ENCODE measurements around the gene RBMS1.

The RBMS1 gene

GRCh38 chr2:160275656-160276055 lies 218.0 kb downstream of the RBMS1 start:
- DNase-seq (ENCODE audit: low spot score): no peak

GRCh38 chr2:160271171-160272086 lies 222.2 kb downstream of the RBMS1 start:
- DNase-seq (ENCODE audit: low spot score): no peak

GRCh38 chr2:160270571-160271113 lies 223.0 kb downstream of the RBMS1 start:
- peak; percentile 73 for DNase-seq (ENCODE audit: low spot score)

- DNase-seq (ENCODE audit: low spot score): peak; percentile 94
Observed at GRCh38 chr2:160269803-160270570, 223.6 kb downstream of the RBMS1 start.

GRCh38 chr2:160269365-160269764 lies 224.2 kb downstream of the RBMS1 start:
- DNase-seq (ENCODE audit: low spot score): peak; percentile 26

GRCh38 chr2:160268151-160268781 lies 225.3 kb downstream of the RBMS1 start:
- no peak for DNase-seq (ENCODE audit: low spot score)

GRCh38 chr2:160267692-160268091 lies 225.9 kb downstream of the RBMS1 start:
- DNase-seq (ENCODE audit: low spot score): no peak

GRCh38 chr2:160267022-160267421 lies 226.6 kb downstream of the RBMS1 start:
- DNase-seq (ENCODE audit: low spot score): no peak

- no peak for DNase-seq (ENCODE audit: low spot score)
Observed at GRCh38 chr2:160266037-160266551, 227.5 kb downstream of the RBMS1 start.

GRCh38 chr2:160264308-160264707 lies 229.3 kb downstream of the RBMS1 start:
- DNase-seq (ENCODE audit: low spot score): no peak

GRCh38 chr2:160261732-160262131 lies 231.9 kb downstream of the RBMS1 start:
- no peak for DNase-seq (ENCODE audit: low spot score)

GRCh38 chr2:160258492-160258805 lies 235.2 kb downstream of the RBMS1 start:
- DNase-seq (ENCODE audit: low spot score): no peak

- no peak for DNase-seq (ENCODE audit: low spot score)
Observed at GRCh38 chr2:160257743-160258491, 235.7 kb downstream of the RBMS1 start.

- DNase-seq (ENCODE audit: low spot score): no peak
Observed at GRCh38 chr2:160257041-160257742, 236.4 kb downstream of the RBMS1 start.

GRCh38 chr2:160256507-160256906 lies 237.1 kb downstream of the RBMS1 start:
- DNase-seq (ENCODE audit: low spot score): no peak

GRCh38 chr2:160255408-160255807 lies 238.2 kb downstream of the RBMS1 start:
- no peak for DNase-seq (ENCODE audit: low spot score)

- DNase-seq (ENCODE audit: low spot score): no peak
Observed at GRCh38 chr2:160254189-160254762, 239.3 kb downstream of the RBMS1 start.

GRCh38 chr2:160253440-160254188 lies 240.0 kb downstream of the RBMS1 start:
- peak; percentile 21 for DNase-seq (ENCODE audit: low spot score)

GRCh38 chr2:160252900-160253299 lies 240.7 kb downstream of the RBMS1 start:
- no peak for DNase-seq (ENCODE audit: low spot score)

Measured in AG20443 (cell line).